Measurements from ENCODE around the gene SEC31B.
A peak's percentile ranks its signal among the peaks of the same experiment; 100 is the strongest.

Gene SEC31B

GRCh38 chr10:100498059-100498458 is 21.6 kb downstream of the SEC31B start:
- Histone ChIP-seq H3K27ac (ENCODE audit: low read depth, low read length, severe bottlenecking) (no peak overlapping the region), H3K4me1 (ENCODE audit: control insufficient read depth, insufficient read depth, low read length, poor library complexity, severe bottlenecking) (no peaks in the 10 kb centered on the region), H3K9me3 (ENCODE audit: control insufficient read depth, low read length) (no peaks in the 10 kb centered on the region), H3K36me3 (ENCODE audit: control insufficient read depth, insufficient read depth, low read length) (peaks cover 6% of the 10 kb centered on the region), H3K4me3 (ENCODE audit: extremely low read depth, insufficient read depth, low read length, poor library complexity, severe bottlenecking) (no peak overlapping the region)
- WGBS, 2 experiments (ENCODE audit: insufficient coverage in 2 of 2): 90 to 97% methylated on average over 2 to 4 of the region's 4 CpGs

GRCh38 chr10:100496567-100496966 is 23.1 kb downstream of the SEC31B start:
- Histone ChIP-seq H3K4me1 (ENCODE audit: control insufficient read depth, insufficient read depth, low read length, poor library complexity, severe bottlenecking) (no peaks in the 10 kb centered on the region), H3K4me3 (ENCODE audit: extremely low read depth, insufficient read depth, low read length, poor library complexity, severe bottlenecking) (no peak overlapping the region), H3K9me3 (ENCODE audit: control insufficient read depth, low read length) (no peaks in the 10 kb centered on the region), H3K27ac (ENCODE audit: low read depth, low read length, severe bottlenecking) (no peak overlapping the region), H3K36me3 (ENCODE audit: control insufficient read depth, insufficient read depth, low read length) (peaks cover 6% of the 10 kb centered on the region)
- 85 to 93% methylated on average over 2 of the region's 2 CpGs for WGBS, 2 experiments (ENCODE audit: insufficient coverage in 2 of 2)

- H3K4me1 ChIP-seq (ENCODE audit: control insufficient read depth, insufficient read depth, low read length, poor library complexity, severe bottlenecking): no peaks in the 10 kb centered on the region
- peaks cover 3% of the 10 kb centered on the region for H3K36me3 ChIP-seq (ENCODE audit: control insufficient read depth, insufficient read depth, low read length)
- H3K9me3 ChIP-seq (ENCODE audit: control insufficient read depth, low read length): no peaks in the 10 kb centered on the region
- H3K4me3 ChIP-seq (ENCODE audit: extremely low read depth, insufficient read depth, low read length, poor library complexity, severe bottlenecking): no peak overlapping the region
- WGBS, 2 experiments (ENCODE audit: insufficient coverage in 2 of 2): 94 to 96% methylated on average over 2 of the region's 2 CpGs
- no peak overlapping the region for H3K27ac ChIP-seq (ENCODE audit: low read depth, low read length, severe bottlenecking)
These were observed 29.1 kb downstream of the SEC31B start for GRCh38 chr10:100490531-100490930.

GRCh38 chr10:100489396-100489795 is 30.3 kb downstream of the SEC31B start:
- H3K36me3 ChIP-seq (ENCODE audit: control insufficient read depth, insufficient read depth, low read length): no peaks in the 10 kb centered on the region
- no peaks in the 10 kb centered on the region for H3K9me3 ChIP-seq (ENCODE audit: control insufficient read depth, low read length)
- no peak overlapping the region for H3K27ac ChIP-seq (ENCODE audit: low read depth, low read length, severe bottlenecking)
- H3K4me3 ChIP-seq (ENCODE audit: extremely low read depth, insufficient read depth, low read length, poor library complexity, severe bottlenecking): no peak overlapping the region
- WGBS, 2 experiments (ENCODE audit: insufficient coverage in 2 of 2): 82 to 87% methylated on average over 3 to 4 of the region's 5 CpGs
- H3K4me1 ChIP-seq (ENCODE audit: control insufficient read depth, insufficient read depth, low read length, poor library complexity, severe bottlenecking): no peaks in the 10 kb centered on the region

- no peaks in the 10 kb centered on the region for H3K9me3 ChIP-seq (ENCODE audit: control insufficient read depth, low read length)
- H3K4me1 ChIP-seq (ENCODE audit: control insufficient read depth, insufficient read depth, low read length, poor library complexity, severe bottlenecking): peaks cover 4% of the 10 kb centered on the region
These were observed 32.1 kb downstream of the SEC31B start for GRCh38 chr10:100487529-100487928.

GRCh38 chr10:100485801-100486495 is 33.7 kb downstream of the SEC31B start:
- Histone ChIP-seq H3K9me3 (ENCODE audit: control insufficient read depth, low read length) (no peaks in the 10 kb centered on the region), H3K4me1 (ENCODE audit: control insufficient read depth, insufficient read depth, low read length, poor library complexity, severe bottlenecking) (peaks cover 9% of the 10 kb centered on the region), H3K36me3 (ENCODE audit: control insufficient read depth, insufficient read depth, low read length) (no peaks in the 10 kb centered on the region), H3K4me3 (ENCODE audit: extremely low read depth, insufficient read depth, low read length, poor library complexity, severe bottlenecking) (no peak overlapping the region), H3K27ac (ENCODE audit: low read depth, low read length, severe bottlenecking) (no peak overlapping the region)
- 12 to 20% methylated on average over 6 to 10 of the region's 10 CpGs for WGBS, 2 experiments (ENCODE audit: insufficient coverage in 2 of 2)

More at GRCh38 chr10:100487529-100487928, 32.1 kb downstream of the SEC31B start:
- no peak overlapping the region for H3K4me3 ChIP-seq (ENCODE audit: extremely low read depth, insufficient read depth, low read length, poor library complexity, severe bottlenecking)
- 81 to 88% methylated on average over 5 to 6 of the region's 6 CpGs for WGBS, 2 experiments (ENCODE audit: insufficient coverage in 2 of 2)
- H3K27ac ChIP-seq (ENCODE audit: low read depth, low read length, severe bottlenecking): no peak overlapping the region
- H3K36me3 ChIP-seq (ENCODE audit: control insufficient read depth, insufficient read depth, low read length): no peaks in the 10 kb centered on the region

GRCh38 chr10:100485366-100485765 is 34.3 kb downstream of the SEC31B start:
- 0% methylated on average over 1 of the region's 8 CpGs; no CpG with 5 or more reads in 1 of the 2 experiments for WGBS, 2 experiments (ENCODE audit: insufficient coverage in 2 of 2)
- H3K27ac ChIP-seq (ENCODE audit: low read depth, low read length, severe bottlenecking): no peak overlapping the region
- peaks cover 9% of the 10 kb centered on the region for H3K4me1 ChIP-seq (ENCODE audit: control insufficient read depth, insufficient read depth, low read length, poor library complexity, severe bottlenecking)

GRCh38 chr10:100483876-100484666 is 35.6 kb downstream of the SEC31B start:
- no peak overlapping the region for H3K4me3 ChIP-seq (ENCODE audit: extremely low read depth, insufficient read depth, low read length, poor library complexity, severe bottlenecking)
- H3K4me1 ChIP-seq (ENCODE audit: control insufficient read depth, insufficient read depth, low read length, poor library complexity, severe bottlenecking): peaks cover 9% of the 10 kb centered on the region
- H3K27ac ChIP-seq (ENCODE audit: low read depth, low read length, severe bottlenecking): no peak overlapping the region
- H3K9me3 ChIP-seq (ENCODE audit: control insufficient read depth, low read length): no peaks in the 10 kb centered on the region
- H3K36me3 ChIP-seq (ENCODE audit: control insufficient read depth, insufficient read depth, low read length): no peaks in the 10 kb centered on the region
- 83 to 88% methylated on average over 3 of the region's 5 CpGs for WGBS, 2 experiments (ENCODE audit: insufficient coverage in 2 of 2)

More at GRCh38 chr10:100485366-100485765, 34.3 kb downstream of the SEC31B start:
- no peak overlapping the region for H3K4me3 ChIP-seq (ENCODE audit: extremely low read depth, insufficient read depth, low read length, poor library complexity, severe bottlenecking)
- H3K9me3 ChIP-seq (ENCODE audit: control insufficient read depth, low read length): no peaks in the 10 kb centered on the region
- no peaks in the 10 kb centered on the region for H3K36me3 ChIP-seq (ENCODE audit: control insufficient read depth, insufficient read depth, low read length)

- Histone ChIP-seq H3K36me3 (ENCODE audit: control insufficient read depth, insufficient read depth, low read length) (no peaks in the 10 kb centered on the region), H3K4me1 (ENCODE audit: control insufficient read depth, insufficient read depth, low read length, poor library complexity, severe bottlenecking) (peaks cover 9% of the 10 kb centered on the region), H3K4me3 (ENCODE audit: extremely low read depth, insufficient read depth, low read length, poor library complexity, severe bottlenecking) (no peak overlapping the region), H3K27ac (ENCODE audit: low read depth, low read length, severe bottlenecking) (no peak overlapping the region), H3K9me3 (ENCODE audit: control insufficient read depth, low read length) (no peaks in the 10 kb centered on the region)
- 46 to 55% methylated on average over 3 to 4 of the region's 5 CpGs for WGBS, 2 experiments (ENCODE audit: insufficient coverage in 2 of 2)
These were observed 36.9 kb downstream of the SEC31B start for GRCh38 chr10:100482834-100483185.

GRCh38 chr10:100482181-100482833 is 37.4 kb downstream of the SEC31B start:
- Histone ChIP-seq H3K9me3 (ENCODE audit: control insufficient read depth, low read length) (no peaks in the 10 kb centered on the region), H3K36me3 (ENCODE audit: control insufficient read depth, insufficient read depth, low read length) (no peaks in the 10 kb centered on the region), H3K4me1 (ENCODE audit: control insufficient read depth, insufficient read depth, low read length, poor library complexity, severe bottlenecking) (peaks cover 9% of the 10 kb centered on the region), H3K27ac (ENCODE audit: low read depth, low read length, severe bottlenecking) (no peak overlapping the region), H3K4me3 (ENCODE audit: extremely low read depth, insufficient read depth, low read length, poor library complexity, severe bottlenecking) (peak overlapping the region; percentile 25)
- 2 to 5% methylated on average over 36 to 48 of the region's 59 CpGs for WGBS, 2 experiments (ENCODE audit: insufficient coverage in 2 of 2)

Measured in mesodermal cell (in vitro differentiated cells).